HG03108 (cell line): ENCODE data around the gene MYL12B.
A peak's percentile ranks its signal among the peaks of the same experiment; 100 is the strongest.

Experiments used
- ATAC-seq: cut with Tn5 transposase; IDR thresholded peaks from one replicate; pipeline ENCODE4 v1.9.1; 2021; ENCODE audit warnings: moderate library complexity; ENCODE audit not compliant: unreplicated experiment

The MYL12B gene

DNA sequence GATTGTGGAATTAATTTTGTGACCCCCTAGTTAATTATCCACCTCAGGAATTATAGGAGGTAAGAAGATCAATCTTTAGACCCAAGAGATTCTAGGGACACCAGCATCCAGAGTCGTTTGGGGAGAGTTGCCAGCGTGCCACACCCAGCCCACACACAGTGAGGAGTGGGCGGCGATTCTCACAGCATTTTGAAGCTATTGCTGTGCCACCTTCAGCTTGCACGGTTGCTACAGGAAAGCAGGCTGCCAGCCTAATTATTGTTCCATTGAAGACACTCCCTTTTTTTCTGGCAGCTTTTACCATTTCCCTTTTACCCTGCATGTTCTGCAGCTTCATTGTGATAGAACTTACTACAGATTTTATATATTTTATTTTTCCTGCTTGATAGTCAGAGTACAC is 27.5 kb upstream of the MYL12B start:
- ATAC-seq = no peak

GRCh38 chr18:3235846-3236245 is 26.1 kb upstream of the MYL12B start:
- ATAC-seq = no peak

GRCh38 chr18:3236470-3236869 is 25.5 kb upstream of the MYL12B start:
- no peak for ATAC-seq

DNA sequence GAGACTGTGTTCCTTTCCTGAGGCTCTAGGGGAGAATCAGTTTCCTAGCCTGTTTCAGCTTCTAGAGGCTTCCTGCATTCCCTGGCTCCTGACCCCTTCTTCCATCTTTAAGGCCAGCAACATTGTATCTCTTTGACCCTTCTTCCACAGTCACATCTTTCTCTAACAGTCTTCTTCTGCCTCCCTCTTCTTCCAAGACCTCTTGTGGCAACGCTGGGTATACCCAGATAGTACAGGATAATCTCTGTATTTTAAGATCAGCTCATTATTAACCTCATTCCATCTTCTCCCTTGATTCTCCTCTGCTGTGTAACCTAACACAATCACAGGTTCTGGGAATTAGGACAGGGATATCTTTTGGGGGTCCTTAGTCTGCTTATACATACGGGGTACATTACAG is 23.2 kb upstream of the MYL12B start:
- no peak for ATAC-seq

- no peak for ATAC-seq
Observed at GRCh38 chr18:3245185-3245564, 16.8 kb upstream of the MYL12B start.

DNA sequence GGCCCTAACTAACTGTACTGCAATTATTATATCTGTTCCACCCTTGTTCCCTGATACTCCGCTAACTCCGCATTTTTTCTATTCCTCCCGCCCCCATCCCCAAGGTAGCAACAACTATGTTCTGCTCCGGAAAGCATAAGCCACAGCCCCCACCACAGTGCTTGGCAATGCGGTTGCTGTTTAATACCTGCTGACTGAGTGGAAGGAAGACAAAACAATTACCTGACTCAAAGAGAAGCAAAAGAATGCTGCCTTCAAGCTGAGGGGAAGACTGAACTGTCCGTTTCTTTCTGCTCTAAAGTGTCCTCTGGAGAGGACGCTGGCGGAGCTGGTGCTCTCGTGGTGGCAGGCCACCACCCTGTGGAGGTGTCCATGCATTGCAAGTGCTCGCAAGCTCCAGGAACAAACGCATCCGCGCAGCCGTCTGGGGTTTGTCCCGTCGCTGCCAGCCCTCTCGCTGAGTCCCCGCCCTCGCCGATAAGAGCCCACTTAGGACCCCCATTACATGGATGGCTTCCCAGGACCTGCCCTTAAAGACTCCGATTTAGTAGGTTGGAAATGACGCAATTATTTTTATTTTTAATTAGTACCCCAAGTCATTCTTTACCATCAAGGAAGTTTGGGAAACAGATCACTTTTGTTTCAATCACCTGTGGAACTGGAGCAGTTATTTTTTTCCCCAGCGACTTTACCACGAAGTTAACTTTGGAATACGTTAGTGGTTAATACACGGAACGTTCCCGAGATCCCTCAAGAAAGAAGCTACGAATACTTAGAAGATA is 15.9 kb upstream of the MYL12B start:
- ATAC-seq = peak; percentile 41

DNA sequence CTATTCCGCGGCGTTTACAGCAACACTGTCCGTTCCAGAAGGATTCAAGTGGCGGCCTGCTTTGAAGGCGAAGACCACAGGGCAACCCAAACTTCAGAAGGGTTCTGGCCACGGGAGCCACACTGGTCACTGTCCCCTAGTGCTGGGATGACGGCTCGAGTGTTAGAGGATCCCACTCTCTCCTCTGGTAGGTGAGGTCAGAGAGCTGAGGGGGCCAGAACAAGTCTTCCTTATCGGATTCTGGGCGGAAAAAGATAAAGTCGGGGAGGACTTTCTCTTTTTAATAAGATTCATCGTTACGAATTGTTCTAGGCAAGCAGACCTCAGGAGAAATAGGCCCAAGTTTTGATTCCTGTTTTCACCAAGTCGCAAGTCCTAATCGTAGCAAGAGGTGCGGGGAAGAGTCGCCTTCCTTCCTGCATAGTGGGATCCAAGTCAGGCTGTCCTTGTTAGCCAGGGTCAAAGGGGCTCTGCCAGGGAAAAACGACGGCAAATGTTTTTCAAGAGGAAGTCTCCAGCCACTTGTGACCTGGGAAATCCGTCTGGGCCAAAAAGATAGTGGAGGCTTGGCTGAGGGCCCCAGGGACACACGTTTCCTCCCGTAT is 15.2 kb upstream of the MYL12B start:
- ATAC-seq = no peak

GRCh38 chr18:3247240-3248061 is 14.5 kb upstream of the MYL12B start, which contains the start of gene MYL12A:
Gene MYL12A, plus strand, starts transcription at chr18:3247801. Its CDS starts 5,447 bp downstream, at chr18:3253248.
- ATAC-seq = peak; percentile 74

DNA sequence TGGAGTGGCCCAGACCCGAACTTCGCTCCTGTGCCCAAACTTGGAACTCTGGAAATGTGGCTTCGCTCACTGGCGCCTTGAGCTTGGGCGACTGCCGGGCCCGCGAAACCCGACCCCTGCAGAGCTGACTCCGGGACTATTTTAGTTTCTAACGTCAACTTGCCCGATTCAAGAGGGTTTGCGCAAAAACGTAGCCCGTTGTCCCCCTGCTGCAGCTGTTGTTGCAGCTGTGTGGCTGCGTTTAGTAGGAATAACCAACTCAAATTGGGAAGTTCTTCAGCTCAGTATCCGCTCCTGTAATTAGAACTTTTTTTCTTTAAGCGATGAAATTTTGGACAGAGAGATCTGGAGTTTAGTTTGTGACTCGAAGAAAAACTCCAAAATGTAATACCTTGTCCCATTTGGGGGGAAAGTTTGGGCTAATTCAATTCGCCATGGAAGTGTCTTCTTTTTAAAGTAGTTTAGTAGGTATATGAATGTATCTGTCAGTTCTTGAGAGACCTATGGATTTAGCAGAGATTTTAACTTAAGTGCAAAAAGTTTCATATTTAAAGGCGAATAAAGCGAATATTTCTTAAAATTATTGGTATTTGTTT is 13.8 kb upstream of the MYL12B start:
- ATAC-seq = peak; percentile 0

- ATAC-seq = no peak
Observed at GRCh38 chr18:3248658-3249359, 13.1 kb upstream of the MYL12B start.

DNA sequence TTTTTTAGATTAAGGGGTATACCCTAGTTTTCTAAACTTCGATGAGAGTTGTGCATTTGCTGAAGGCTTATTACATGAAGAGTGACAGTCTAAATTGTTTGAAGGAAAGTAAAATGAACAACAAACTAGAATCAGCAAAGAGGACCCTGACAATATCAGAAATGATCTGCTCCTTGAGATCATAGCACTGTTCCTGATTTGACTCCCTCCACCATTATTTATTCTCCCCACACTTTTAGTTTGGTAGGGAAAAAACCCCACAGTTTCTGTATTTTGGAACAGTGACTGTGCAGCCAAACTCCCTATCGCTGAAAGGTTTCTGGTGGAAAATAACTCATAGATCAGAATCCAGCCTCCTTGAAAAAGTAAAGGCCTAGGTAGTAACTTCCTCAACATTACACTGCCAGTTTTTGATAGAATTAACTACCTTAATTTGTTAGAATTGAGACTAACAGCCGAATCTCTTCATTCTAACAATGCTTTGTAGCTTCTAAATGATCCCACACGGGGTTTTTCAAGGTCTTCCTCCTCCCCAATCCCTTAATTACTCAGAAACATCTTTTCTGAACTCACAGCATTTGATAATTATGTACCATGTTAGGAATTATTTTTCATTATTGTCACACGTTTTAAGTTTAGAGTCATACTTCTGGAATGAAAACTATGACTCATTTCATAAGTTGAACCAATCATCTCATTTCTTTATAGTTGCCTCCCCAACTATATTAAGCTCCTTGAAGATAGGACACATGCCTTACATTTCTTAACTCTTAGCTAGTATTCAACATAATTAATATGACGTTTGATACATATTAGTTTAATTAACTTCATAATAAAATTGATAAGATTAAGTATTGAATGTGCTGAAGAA is 11.5 kb upstream of the MYL12B start:
- ATAC-seq = no peak

- no peak for ATAC-seq
Observed at GRCh38 chr18:3251249-3251962, 10.5 kb upstream of the MYL12B start.

- ATAC-seq = no peak
Observed at GRCh38 chr18:3251963-3252277, 10.0 kb upstream of the MYL12B start.

DNA sequence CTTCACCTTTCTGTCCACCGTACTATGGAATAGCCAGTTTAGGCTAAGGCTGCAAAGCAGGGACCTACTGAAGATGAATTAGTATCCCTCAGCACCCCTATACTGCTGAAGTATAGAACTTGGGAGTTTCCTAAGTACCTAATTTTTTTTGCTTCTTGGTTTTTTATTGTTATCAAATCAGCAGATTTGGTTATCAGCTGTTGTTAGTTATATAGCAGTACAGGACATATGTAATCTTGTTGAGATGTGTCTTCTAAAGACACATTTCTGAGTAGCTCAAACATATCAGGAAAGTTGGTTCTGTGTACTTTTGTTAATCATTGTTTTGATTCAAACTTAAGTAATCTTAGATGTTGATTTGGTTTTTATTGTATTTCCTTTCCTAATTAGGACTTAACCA is 9.1 kb upstream of the MYL12B start:
- ATAC-seq = no peak

DNA sequence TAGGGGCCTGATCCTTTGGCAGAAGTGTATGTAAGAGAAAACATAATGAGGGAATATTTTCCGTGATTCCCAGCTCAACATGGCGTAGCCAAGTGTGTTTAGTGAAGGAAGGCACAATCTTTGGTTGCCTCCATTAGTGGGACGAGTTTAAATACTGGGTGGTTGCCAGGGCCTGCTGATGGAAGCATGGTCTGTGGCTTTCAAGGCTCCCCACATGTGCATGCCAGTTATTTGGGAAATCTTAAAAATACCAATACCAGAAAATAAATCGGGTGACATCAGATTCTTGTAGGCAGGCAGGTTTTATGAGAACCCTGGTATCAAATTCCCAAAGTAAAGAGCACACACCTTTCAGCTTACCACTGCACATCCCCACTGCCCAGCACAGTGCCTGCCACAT is 7.2 kb upstream of the MYL12B start:
- ATAC-seq = no peak

DNA sequence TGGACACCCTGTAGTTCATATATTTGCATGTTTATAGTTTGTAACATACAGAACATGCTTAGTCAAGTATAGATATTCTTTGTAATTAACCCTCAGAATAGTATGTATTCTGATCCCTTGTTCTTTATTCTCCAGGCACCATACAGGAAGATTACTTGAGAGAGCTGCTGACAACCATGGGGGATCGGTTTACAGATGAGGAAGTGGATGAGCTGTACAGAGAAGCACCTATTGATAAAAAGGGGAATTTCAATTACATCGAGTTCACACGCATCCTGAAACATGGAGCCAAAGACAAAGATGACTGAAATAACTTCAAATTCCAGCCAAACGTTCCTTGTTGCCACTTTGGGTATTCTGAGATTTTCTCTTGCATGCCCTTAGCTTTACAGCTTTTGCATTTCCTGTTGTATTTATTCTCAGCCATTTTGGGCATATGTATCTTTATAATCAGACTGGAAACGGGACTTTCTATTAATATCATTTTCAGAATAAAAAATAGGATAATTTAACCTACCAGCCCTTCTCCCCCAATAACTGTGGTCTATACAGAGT is 6.2 kb upstream of the MYL12B start:
- no peak for ATAC-seq

GRCh38 chr18:3256693-3257626 is 5.0 kb upstream of the MYL12B start:
- no peak for ATAC-seq

DNA sequence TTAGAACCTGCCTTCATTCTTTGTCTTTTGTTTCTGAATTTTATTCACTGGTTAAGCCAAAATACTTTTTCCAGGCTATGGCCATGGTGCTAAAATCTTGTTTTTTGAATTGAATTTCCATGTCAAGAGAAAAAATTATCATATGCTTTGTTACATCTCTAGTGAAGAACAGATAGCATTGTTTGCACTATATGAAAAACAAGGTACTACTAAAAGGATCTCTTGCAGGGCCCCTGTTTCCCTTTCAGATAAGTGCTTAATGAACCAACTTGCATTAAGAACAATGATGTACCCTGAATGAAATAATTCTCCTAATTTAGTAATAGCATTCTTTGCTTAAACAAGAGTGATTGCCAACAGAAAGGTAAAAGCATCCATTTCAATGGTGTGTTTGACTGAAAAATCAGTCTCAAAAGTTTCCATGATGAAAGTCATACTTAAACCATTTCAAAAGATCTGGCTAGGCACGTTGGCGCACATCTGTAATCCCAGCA is 4.3 kb upstream of the MYL12B start:
- no peak for ATAC-seq
